H1 (cell line): ENCODE data around the gene CDC42EP4. TPM values are rescaled to one million over a fixed set of nuclear protein-coding genes. Genes with fewer than 3 reads are reported as not detected.
A peak's percentile ranks its signal among the peaks of the same experiment; 100 is the strongest.
"Not testable (repeated sequence)": the region's sequence is repeated elsewhere in the genome, so short reads cannot be mapped to it uniquely, and the experiment has no call there.

ENCODE experiments used
- CTCF ChIA-PET: fragments of 300-600 bp; sonication (Branson Sonifier 250); formaldehyde crosslinking; loops from one replicate; lab custom pipeline; 2021; ENCODE audit not compliant: partially characterized antibody; lab: Charles Lee
- POLR2A ChIA-PET: fragments of 300-600 bp; sonication (Branson Sonifier 250); formaldehyde crosslinking; loops from one replicate; lab custom pipeline; 2021; ENCODE audit warnings: inconsistent platforms; ENCODE audit not compliant: partially characterized antibody; lab: Charles Lee
- DNase-seq, 2 experiments: peaks; one replicate each; pipeline versions ENCODE4 v3.0.0 to v3.0.0-alpha.2; 2010 to 2022; ENCODE audit warnings: low spot score in 2 of 2, low read depth in 1 of 2, mixed read lengths in 1 of 2
- FAIRE-seq: peaks from 2 replicates; lab custom pipeline; 2011; peaks lifted over from hg19 to GRCh38; lab: Jason Lieb, UNC
- H2AFZ ChIP-seq: 2 replicates; pipeline ENCODE4 v1.8.1; 2012; ENCODE audit warnings: low read length, inconsistent platforms
- H2AK5ac ChIP-seq: 2 replicates; pipeline ENCODE4 v1.6.1; 2013; ENCODE audit warnings: low read depth, low read length
- H2BK120ac ChIP-seq: replicated peaks from 2 replicates; pipeline ENCODE3; 2013; ENCODE audit warnings: low read depth, low read length, inconsistent platforms
- H2BK12ac ChIP-seq: 2 replicates; pipeline ENCODE4 v1.6.1; 2013; ENCODE audit warnings: low read depth, low read length
- H2BK15ac ChIP-seq: 2 replicates; pipeline ENCODE4 v1.6.1; 2013; ENCODE audit warnings: low read length
- H2BK20ac ChIP-seq: 2 replicates; pipeline ENCODE4 v1.6.1; 2013; ENCODE audit warnings: low read length
- H2BK5ac ChIP-seq: 2 replicates; pipeline ENCODE4 v1.6.1; 2013; ENCODE audit warnings: low read depth, low read length
- H3K14ac ChIP-seq: 2 replicates; pipeline ENCODE4 v1.6.1; 2013; ENCODE audit warnings: inconsistent platforms; ENCODE audit not compliant: insufficient read length
- H3K18ac ChIP-seq: 2 replicates; pipeline ENCODE4 v1.6.1; 2013; ENCODE audit warnings: low read length; ENCODE audit errors: extremely low read depth
- H3K23ac ChIP-seq: 2 replicates; pipeline ENCODE4 v1.6.1; 2013; ENCODE audit warnings: inconsistent platforms; ENCODE audit not compliant: insufficient read length
- H3K23me2 ChIP-seq: 2 replicates; pipeline ENCODE4 v1.6.1; 2013; ENCODE audit warnings: low read depth, low read length
- H3K27ac ChIP-seq: 2 replicates; pipeline ENCODE4 v1.6.1; 2011; ENCODE audit warnings: low read depth, low read length, inconsistent platforms
- H3K27me3 ChIP-seq, 4 experiments: replicated peaks in 1 of 4; 1 replicate in 1 of 4; 2 replicates in 3 of 4; pipeline versions ENCODE4 v1.6.1 to v1.8.1; 2011 to 2013; ENCODE audit warnings: low read length in 3 of 4, mild to moderate bottlenecking in 3 of 4, inconsistent platforms in 2 of 4, mixed read lengths in 2 of 4, moderate library complexity in 1 of 4; ENCODE audit not compliant: control insufficient read depth in 3 of 4, insufficient read depth in 3 of 4; ENCODE audit errors: extremely low read depth in 1 of 4
- H3K36me3 ChIP-seq, 4 experiments: 2 replicates each; pipeline versions ENCODE4 v1.6.1 to v1.8.1; 2011 to 2013; ENCODE audit warnings: mild to moderate bottlenecking in 4 of 4, low read length in 3 of 4, moderate library complexity in 2 of 4, control low read depth in 1 of 4, inconsistent platforms in 1 of 4; ENCODE audit not compliant: insufficient read depth in 4 of 4, control insufficient read depth in 2 of 4
- H3K4ac ChIP-seq: replicated peaks from 2 replicates; pipeline ENCODE3; 2013; ENCODE audit warnings: low read length, low read depth, mixed read lengths, inconsistent platforms; ENCODE audit not compliant: insufficient read length
- H3K4me1 ChIP-seq, 4 experiments: replicated peaks in 1 of 4; 1 replicate in 1 of 4; 2 replicates in 3 of 4; pipeline versions ENCODE4 v1.6.1 to v1.8.1; 2011 to 2013; ENCODE audit warnings: low read length in 3 of 4, inconsistent platforms in 2 of 4, mixed read lengths in 1 of 4; ENCODE audit not compliant: insufficient read depth in 4 of 4, control insufficient read depth in 3 of 4
- H3K4me2 ChIP-seq, 2 experiments: 2 replicates each; pipeline versions ENCODE4 v1.6.1 to v1.8.1; 2011 to 2013; ENCODE audit warnings: low read depth in 2 of 2, low read length in 2 of 2, control low read depth in 1 of 2, inconsistent platforms in 1 of 2, mild to moderate bottlenecking in 1 of 2; ENCODE audit not compliant: insufficient read depth in 1 of 2
- H3K4me3 ChIP-seq, 4 experiments: fragments of 200-600, 300-600 bp in 1 of 4; sonication (generic), shearing (Covaris generic), sonication (Bioruptor Twin) in 1 of 4; 2 replicates each; pipeline versions ENCODE4 v1.5.1 to v1.8.1; 2011 to 2016; ENCODE audit warnings: low read length in 4 of 4, low read depth in 3 of 4, control low read depth in 2 of 4, inconsistent platforms in 2 of 4, mild to moderate bottlenecking in 2 of 4, mixed read lengths in 1 of 4, moderate library complexity in 1 of 4; ENCODE audit not compliant: insufficient read depth in 2 of 4; ENCODE audit errors: extremely low read depth in 1 of 4
- H3K56ac ChIP-seq: replicated peaks from 2 replicates; pipeline ENCODE3; 2013; ENCODE audit warnings: low read depth, mild to moderate bottlenecking, mixed read lengths, low read length, inconsistent platforms; ENCODE audit not compliant: insufficient read length
- H3K79me1 ChIP-seq: 2 replicates; pipeline ENCODE4 v1.6.1; 2013; ENCODE audit warnings: low read depth, low read length, control low read depth
- H3K79me2 ChIP-seq, 2 experiments: 2 replicates each; pipeline versions ENCODE4 v1.6.1 to v1.8.1; 2012 to 2013; ENCODE audit warnings: low read length in 2 of 2, mild to moderate bottlenecking in 2 of 2, inconsistent platforms in 1 of 2; ENCODE audit not compliant: insufficient read depth in 2 of 2, control insufficient read depth in 1 of 2
- H3K9ac ChIP-seq, 4 experiments: replicated peaks in 1 of 4; 1 replicate in 1 of 4; 2 replicates in 3 of 4; pipeline versions ENCODE4 v1.6.1 to v1.8.1; 2011 to 2013; ENCODE audit warnings: low read depth in 3 of 4, low read length in 3 of 4, control low read depth in 2 of 4, mild to moderate bottlenecking in 2 of 4, moderate library complexity in 2 of 4, inconsistent platforms in 1 of 4; ENCODE audit errors: extremely low read depth in 1 of 4
- H3K9me3 ChIP-seq, 2 experiments: 2 replicates each; pipeline versions ENCODE4 v1.6.1 to v1.8.1; 2012 to 2013; ENCODE audit warnings: mild to moderate bottlenecking in 2 of 2, moderate library complexity in 2 of 2, control low read depth in 1 of 2, inconsistent platforms in 1 of 2, low read depth in 1 of 2, low read length in 1 of 2, mixed read lengths in 1 of 2; ENCODE audit not compliant: insufficient read depth in 2 of 2
- H4K20me1 ChIP-seq, 2 experiments: replicated peaks in 1 of 2; 2 replicates each; pipeline versions ENCODE3 to v1.8.1; 2011 to 2013; ENCODE audit warnings: inconsistent platforms in 2 of 2, low read length in 2 of 2, mild to moderate bottlenecking in 1 of 2; ENCODE audit not compliant: insufficient read depth in 2 of 2, control insufficient read depth in 1 of 2
- H4K5ac ChIP-seq: 2 replicates; pipeline ENCODE4 v1.6.1; 2013; ENCODE audit warnings: low read length, low read depth, mixed read lengths, inconsistent platforms; ENCODE audit not compliant: insufficient read length
- H4K8ac ChIP-seq: 2 replicates; pipeline ENCODE4 v1.8.0; 2013; ENCODE audit warnings: mild to moderate bottlenecking, moderate library complexity, low read length, inconsistent platforms; ENCODE audit not compliant: insufficient read depth; ENCODE audit errors: extremely low read depth
- H4K91ac ChIP-seq: replicated peaks from 2 replicates; pipeline ENCODE3; 2013; ENCODE audit warnings: low read length, mixed read lengths, inconsistent platforms; ENCODE audit not compliant: insufficient read length
- WGBS, 2 experiments: shearing (Covaris generic) in 1 of 2; methylation state at CpG; one replicate each; pipeline versions ENCODE4 v1.1.6 to v1.1.7; 2013 to 2015; ENCODE audit warnings: low lambda C conversion rate in 2 of 2, mixed read lengths in 2 of 2, inconsistent platforms in 1 of 2, low coverage in 1 of 2, missing lambda C conversion rate in 1 of 2; ENCODE audit not compliant: insufficient replicate concordance in 2 of 2, insufficient coverage in 1 of 2, insufficient read length in 1 of 2; ENCODE audit errors: extremely low coverage in 1 of 2, missing lambda C conversion rate in 1 of 2; 5-methylcytosine and 5-hydroxymethylcytosine counted together
- polyA plus RNA-seq, 7 experiments: library from polyadenylated mRNA; depleted of rRNA in 3 of 7; stranded (reverse) in 5 of 7; unstranded in 2 of 7; fragments of >200 nt in 5 of 7; fragments of 200-250 nt in 2 of 7; gene quantifications; 1 replicate in 5 of 7; 2 replicates in 1 of 7; 4 replicates in 1 of 7; pipeline versions ENCODE4 v1.2.1 to v1.2.3, GENCODE V29; 2011 to 2013; ENCODE audit warnings: missing spikeins in 2 of 7, mixed read lengths in 2 of 7
- total RNA-seq: library from RNA; stranded (reverse); fragmentation: NEBNext Ultra II Directional; extraction: Animal tissue kit (Norgen Biotek cat#: 25700); gene quantifications from 2 replicates; pipeline ENCODE4 v1.2.1, GENCODE V29; 2021

CDC42EP4 gene
- total and polyA plus RNA-seq, 2 of the 8 experiments (the other 6 are each of a cell fraction or from before 2014, with no cell fraction given) = 8.8 to 12.6 TPM

DNA sequence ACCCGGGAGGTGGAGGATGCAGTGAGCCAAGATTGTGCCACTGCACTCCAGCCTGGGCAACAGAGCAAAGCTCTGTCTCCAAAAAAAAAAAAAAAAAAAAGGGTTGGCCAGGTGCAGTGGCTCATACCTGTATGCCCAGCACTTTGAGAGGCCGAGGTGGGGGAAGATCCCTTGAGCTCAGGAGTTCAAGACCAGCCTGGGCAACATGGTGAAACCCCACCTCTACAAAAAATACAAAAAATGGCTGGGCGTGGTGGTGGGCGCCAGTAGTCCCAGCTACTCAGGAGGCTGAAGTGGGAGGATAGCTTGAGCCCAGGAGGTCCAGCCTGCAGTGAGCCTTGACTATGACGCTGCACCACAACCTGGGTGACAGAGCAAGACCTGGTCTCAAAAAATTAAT is 2.8 kb downstream of the CDC42EP4 start:
- H3K56ac ChIP-seq, H3K36me3 ChIP-seq, H4K8ac ChIP-seq, H2AK5ac ChIP-seq, H2BK120ac ChIP-seq, H3K4me3 ChIP-seq, H2BK20ac ChIP-seq, H4K20me1 ChIP-seq, H2AFZ ChIP-seq, FAIRE-seq, H3K27me3 ChIP-seq, H3K18ac ChIP-seq, H3K9me3 ChIP-seq, H3K14ac ChIP-seq, H3K79me1 ChIP-seq, H4K91ac ChIP-seq, DNase-seq, H3K23ac ChIP-seq, H3K4ac ChIP-seq, H3K27ac ChIP-seq, H3K9ac ChIP-seq, H4K5ac ChIP-seq, H2BK15ac ChIP-seq, H2BK5ac ChIP-seq: not testable (repeated sequence)
- peaks cover 16% of the 10 kb centered on the region; the same call in 1 of the 2 replicates for H3K23me2 ChIP-seq
- CTCF ChIA-PET = interaction anchor here (0.8 to 8.5 kb wide), 11 partner anchors 9 to 80 kb away, joined by 4 to 53 read pairs (median 18); partner anchors contain the start of gene CPSF4L
- 91% methylated on average over 3 of the region's 5 CpGs; no CpG with 5 or more reads in 1 of the 2 experiments for WGBS, 2 experiments
- H3K4me2 ChIP-seq = peak overlapping the region in 1 of 2 experiments; percentile 93; a peak in 1 of 4 replicates
- POLR2A ChIA-PET = interaction anchor here (1.6 kb wide), 1 partner anchor 77 kb away, joined by 5 read pairs; a partner anchor contains a TSS
- H2BK12ac ChIP-seq = 0 out of 2 replicates have a peak overlapping the region, but pooled peaks have one; percentile 90
- H3K4me1 ChIP-seq = peaks cover 10 to 35% (median 29%) of the 10 kb centered on the region in 4 experiments
- H3K79me2 ChIP-seq = peaks cover 0 to 23% of the 10 kb centered on the region in 2 experiments; a peak in 1 of 4 replicates
